Gastroesophageal sphincter (tissue), 3 donors: ENCODE data around the gene PLA2G4B.

Experiments used
- EP300 ChIP-seq: sonication (generic); formaldehyde crosslinking; IDR thresholded peaks from one replicate; pipeline ENCODE4 v1.6.1; 2017; ENCODE audit warnings: antibody characterized with exemption, mild to moderate bottlenecking
- POLR2A ChIP-seq, 2 donors: fragments of 450-650 bp; IDR thresholded peaks; one replicate each; pipeline ENCODE4 v1.6.1; 2017; ENCODE audit warnings: antibody characterized with exemption in 2 of 2, mild to moderate bottlenecking in 2 of 2, moderate library complexity in 1 of 2
- TF ChIP-seq, protein P1 (sequence below), 4 experiments: fragments of 200-600 bp in 2 of 4; fragments of 450-650 bp in 2 of 4; sonication (generic) in 1 of 4; IDR thresholded peaks; one replicate each; pipeline ENCODE4 v1.5.1; 2017 to 2019; ENCODE audit warnings: antibody characterized with exemption in 4 of 4, mild to moderate bottlenecking in 2 of 4, moderate library complexity in 2 of 4

DNA sequence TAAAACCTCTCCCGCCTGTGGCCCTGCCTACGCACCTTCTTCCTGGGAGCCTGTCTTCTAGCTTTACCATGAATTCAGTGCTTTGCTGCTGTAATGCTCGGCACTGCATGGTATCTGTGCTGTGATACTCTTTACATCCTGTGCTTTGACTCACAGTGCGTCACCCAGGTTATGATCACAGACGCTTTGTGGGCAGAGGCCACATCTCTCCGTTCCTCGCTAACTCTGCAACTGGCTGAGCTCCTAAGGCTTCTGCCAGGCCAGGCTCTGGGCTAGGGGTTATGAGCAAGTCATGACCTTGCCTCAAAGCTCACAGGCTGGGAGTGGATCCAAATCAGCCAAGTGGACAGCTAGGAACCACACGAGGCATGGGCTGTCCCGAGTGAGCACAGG, 32.0 kb downstream of the PLA2G4B start:
- TF ChIP-seq, protein P1, sequence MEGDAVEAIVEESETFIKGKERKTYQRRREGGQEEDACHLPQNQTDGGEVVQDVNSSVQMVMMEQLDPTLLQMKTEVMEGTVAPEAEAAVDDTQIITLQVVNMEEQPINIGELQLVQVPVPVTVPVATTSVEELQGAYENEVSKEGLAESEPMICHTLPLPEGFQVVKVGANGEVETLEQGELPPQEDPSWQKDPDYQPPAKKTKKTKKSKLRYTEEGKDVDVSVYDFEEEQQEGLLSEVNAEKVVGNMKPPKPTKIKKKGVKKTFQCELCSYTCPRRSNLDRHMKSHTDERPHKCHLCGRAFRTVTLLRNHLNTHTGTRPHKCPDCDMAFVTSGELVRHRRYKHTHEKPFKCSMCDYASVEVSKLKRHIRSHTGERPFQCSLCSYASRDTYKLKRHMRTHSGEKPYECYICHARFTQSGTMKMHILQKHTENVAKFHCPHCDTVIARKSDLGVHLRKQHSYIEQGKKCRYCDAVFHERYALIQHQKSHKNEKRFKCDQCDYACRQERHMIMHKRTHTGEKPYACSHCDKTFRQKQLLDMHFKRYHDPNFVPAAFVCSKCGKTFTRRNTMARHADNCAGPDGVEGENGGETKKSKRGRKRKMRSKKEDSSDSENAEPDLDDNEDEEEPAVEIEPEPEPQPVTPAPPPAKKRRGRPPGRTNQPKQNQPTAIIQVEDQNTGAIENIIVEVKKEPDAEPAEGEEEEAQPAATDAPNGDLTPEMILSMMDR (IDR thresholded peaks at IDR 0.05) = no peak
- TF ChIP-seq POLR2A (IDR thresholded peaks at IDR 0.05) (no peak), EP300 (no peak)
